ENCODE results near the gene JUP.

DNA sequence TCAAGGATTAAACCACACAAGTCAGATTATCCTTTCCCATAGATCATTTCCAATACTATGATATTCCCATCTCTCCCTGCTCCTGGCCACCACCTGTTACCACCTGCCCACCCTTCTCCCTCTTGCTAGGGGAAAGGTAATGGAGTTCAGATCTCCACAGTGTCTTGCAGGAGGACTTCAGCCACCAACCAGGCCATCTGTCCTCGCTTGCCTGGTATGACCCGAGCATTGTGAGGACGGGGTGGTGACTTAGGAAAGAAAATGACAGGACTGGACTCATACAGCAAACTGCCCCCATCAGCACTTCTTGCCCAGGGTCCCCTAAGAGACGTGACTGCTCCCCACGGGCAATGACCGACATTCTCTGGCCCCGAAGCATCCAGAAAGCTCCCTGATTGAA, 37.1 kb upstream of the JUP start:
- TF ChIP-seq, protein P1, sequence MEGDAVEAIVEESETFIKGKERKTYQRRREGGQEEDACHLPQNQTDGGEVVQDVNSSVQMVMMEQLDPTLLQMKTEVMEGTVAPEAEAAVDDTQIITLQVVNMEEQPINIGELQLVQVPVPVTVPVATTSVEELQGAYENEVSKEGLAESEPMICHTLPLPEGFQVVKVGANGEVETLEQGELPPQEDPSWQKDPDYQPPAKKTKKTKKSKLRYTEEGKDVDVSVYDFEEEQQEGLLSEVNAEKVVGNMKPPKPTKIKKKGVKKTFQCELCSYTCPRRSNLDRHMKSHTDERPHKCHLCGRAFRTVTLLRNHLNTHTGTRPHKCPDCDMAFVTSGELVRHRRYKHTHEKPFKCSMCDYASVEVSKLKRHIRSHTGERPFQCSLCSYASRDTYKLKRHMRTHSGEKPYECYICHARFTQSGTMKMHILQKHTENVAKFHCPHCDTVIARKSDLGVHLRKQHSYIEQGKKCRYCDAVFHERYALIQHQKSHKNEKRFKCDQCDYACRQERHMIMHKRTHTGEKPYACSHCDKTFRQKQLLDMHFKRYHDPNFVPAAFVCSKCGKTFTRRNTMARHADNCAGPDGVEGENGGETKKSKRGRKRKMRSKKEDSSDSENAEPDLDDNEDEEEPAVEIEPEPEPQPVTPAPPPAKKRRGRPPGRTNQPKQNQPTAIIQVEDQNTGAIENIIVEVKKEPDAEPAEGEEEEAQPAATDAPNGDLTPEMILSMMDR (IDR thresholded peaks at IDR 0.05; ENCODE audit: poor library complexity, severe bottlenecking), result no peak
- TF ChIP-seq EP300 (conservative IDR thresholded peaks at IDR 0.05; ENCODE audit: poor library complexity, severe bottlenecking) (no peak), TAF1 (IDR thresholded peaks at IDR 0.05; ENCODE audit: low read depth) (no peak), EZH2 (IDR thresholded peaks at IDR 0.05; ENCODE audit: borderline replicate concordance, insufficient read depth, low read length, poor library complexity, severe bottlenecking) (no peak), POLR2AphosphoS5 (IDR thresholded peaks at IDR 0.05) (no peak)
- TF ChIP-seq, protein P2, sequence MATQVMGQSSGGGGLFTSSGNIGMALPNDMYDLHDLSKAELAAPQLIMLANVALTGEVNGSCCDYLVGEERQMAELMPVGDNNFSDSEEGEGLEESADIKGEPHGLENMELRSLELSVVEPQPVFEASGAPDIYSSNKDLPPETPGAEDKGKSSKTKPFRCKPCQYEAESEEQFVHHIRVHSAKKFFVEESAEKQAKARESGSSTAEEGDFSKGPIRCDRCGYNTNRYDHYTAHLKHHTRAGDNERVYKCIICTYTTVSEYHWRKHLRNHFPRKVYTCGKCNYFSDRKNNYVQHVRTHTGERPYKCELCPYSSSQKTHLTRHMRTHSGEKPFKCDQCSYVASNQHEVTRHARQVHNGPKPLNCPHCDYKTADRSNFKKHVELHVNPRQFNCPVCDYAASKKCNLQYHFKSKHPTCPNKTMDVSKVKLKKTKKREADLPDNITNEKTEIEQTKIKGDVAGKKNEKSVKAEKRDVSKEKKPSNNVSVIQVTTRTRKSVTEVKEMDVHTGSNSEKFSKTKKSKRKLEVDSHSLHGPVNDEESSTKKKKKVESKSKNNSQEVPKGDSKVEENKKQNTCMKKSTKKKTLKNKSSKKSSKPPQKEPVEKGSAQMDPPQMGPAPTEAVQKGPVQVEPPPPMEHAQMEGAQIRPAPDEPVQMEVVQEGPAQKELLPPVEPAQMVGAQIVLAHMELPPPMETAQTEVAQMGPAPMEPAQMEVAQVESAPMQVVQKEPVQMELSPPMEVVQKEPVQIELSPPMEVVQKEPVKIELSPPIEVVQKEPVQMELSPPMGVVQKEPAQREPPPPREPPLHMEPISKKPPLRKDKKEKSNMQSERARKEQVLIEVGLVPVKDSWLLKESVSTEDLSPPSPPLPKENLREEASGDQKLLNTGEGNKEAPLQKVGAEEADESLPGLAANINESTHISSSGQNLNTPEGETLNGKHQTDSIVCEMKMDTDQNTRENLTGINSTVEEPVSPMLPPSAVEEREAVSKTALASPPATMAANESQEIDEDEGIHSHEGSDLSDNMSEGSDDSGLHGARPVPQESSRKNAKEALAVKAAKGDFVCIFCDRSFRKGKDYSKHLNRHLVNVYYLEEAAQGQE (IDR thresholded peaks at IDR 0.05; ENCODE audit: borderline replicate concordance), result no peak

Measured in neural cell (in vitro differentiated cells).